Measurements from ENCODE around the gene COL23A1. TPM values are rescaled to one million over a fixed set of nuclear protein-coding genes. Genes with fewer than 3 reads are reported as not detected.

Gene COL23A1
- total RNA-seq, 1 experiment from 2014 or later: not detected

- POLR2A ChIA-PET (ENCODE audit: low non-redundant PET): no interaction called here
- BruUV-seq (replicated peaks): no TSS peak
- Histone ChIP-seq H3K9me3 (ENCODE audit: low read depth, low read length, poor library complexity, severe bottlenecking) (no peaks in the 10 kb centered on the region), H3K27ac (ENCODE audit: low read depth, low read length, poor library complexity, severe bottlenecking) (no peak overlapping the region), H3K36me3 (ENCODE audit: insufficient read depth, low read length, poor library complexity, severe bottlenecking) (no peaks in the 10 kb centered on the region), H3K27me3 (replicated peaks; ENCODE audit: insufficient read depth, low read depth, low read length, poor library complexity) (no peaks in the 10 kb centered on the region), H3K4me3 (ENCODE audit: low read depth, low read length, poor library complexity, severe bottlenecking) (no peak overlapping the region), H3K4me1 (ENCODE audit: insufficient read depth, low read length, poor library complexity, severe bottlenecking) (no peaks in the 10 kb centered on the region)
- CTCF ChIA-PET: no interaction called here
- DNase-seq (ENCODE audit: low spot score): no peak
- intact Hi-C loops (cut with micrococcal nuclease; ENCODE audit: unreplicated experiment): no loop called here
- TF ChIP-seq CTCF (conservative IDR thresholded peaks at IDR 0.05; ENCODE audit: low read depth, low read length) (no peak), EZH2 (IDR thresholded peaks at IDR 0.05; ENCODE audit: borderline replicate concordance, low read depth, low read length, poor library complexity, severe bottlenecking) (no peak)
These were observed 161.6 kb downstream of the COL23A1 start for GRCh38 chr5:178428341-178429155.

- no peak for DNase-seq (ENCODE audit: low spot score)
- ChIA-PET CTCF (interaction anchor here (0.6 kb wide), 1 partner anchor 316 kb away, joined by 3 read pairs; no protein-coding TSS in a partner anchor), POLR2A (ENCODE audit: low non-redundant PET) (no interaction called here)
- intact Hi-C loops (cut with micrococcal nuclease; ENCODE audit: unreplicated experiment): no loop called here
- no peak for TF ChIP-seq CTCF (conservative IDR thresholded peaks at IDR 0.05; ENCODE audit: low read depth, low read length)
- no peak for TF ChIP-seq EZH2 (IDR thresholded peaks at IDR 0.05; ENCODE audit: borderline replicate concordance, low read depth, low read length, poor library complexity, severe bottlenecking)
- BruUV-seq (replicated peaks): no TSS peak
- Histone ChIP-seq H3K27ac (ENCODE audit: low read depth, low read length, poor library complexity, severe bottlenecking) (no peak overlapping the region), H3K27me3 (replicated peaks; ENCODE audit: insufficient read depth, low read depth, low read length, poor library complexity) (no peaks in the 10 kb centered on the region), H3K36me3 (ENCODE audit: insufficient read depth, low read length, poor library complexity, severe bottlenecking) (no peaks in the 10 kb centered on the region), H3K4me3 (ENCODE audit: low read depth, low read length, poor library complexity, severe bottlenecking) (no peak overlapping the region), H3K4me1 (ENCODE audit: insufficient read depth, low read length, poor library complexity, severe bottlenecking) (no peaks in the 10 kb centered on the region), H3K9me3 (ENCODE audit: low read depth, low read length, poor library complexity, severe bottlenecking) (no peaks in the 10 kb centered on the region)
These were observed 162.5 kb downstream of the COL23A1 start for GRCh38 chr5:178427576-178428197.

- no peak overlapping the region for H3K4me3 ChIP-seq (ENCODE audit: low read depth, low read length, poor library complexity, severe bottlenecking)
- no peaks in the 10 kb centered on the region for H3K36me3 ChIP-seq (ENCODE audit: insufficient read depth, low read length, poor library complexity, severe bottlenecking)
- no peaks in the 10 kb centered on the region for H3K9me3 ChIP-seq (ENCODE audit: low read depth, low read length, poor library complexity, severe bottlenecking)
- intact Hi-C loops (cut with micrococcal nuclease; ENCODE audit: unreplicated experiment): no loop called here
- TF ChIP-seq CTCF (conservative IDR thresholded peaks at IDR 0.05; ENCODE audit: low read depth, low read length) (no peak), EZH2 (IDR thresholded peaks at IDR 0.05; ENCODE audit: borderline replicate concordance, low read depth, low read length, poor library complexity, severe bottlenecking) (no peak)
- H3K27me3 ChIP-seq (replicated peaks; ENCODE audit: insufficient read depth, low read depth, low read length, poor library complexity): no peaks in the 10 kb centered on the region
- H3K4me1 ChIP-seq (ENCODE audit: insufficient read depth, low read length, poor library complexity, severe bottlenecking): no peaks in the 10 kb centered on the region
- CTCF ChIA-PET: no interaction called here
- no TSS peak for BruUV-seq (replicated peaks)
- no peak overlapping the region for H3K27ac ChIP-seq (ENCODE audit: low read depth, low read length, poor library complexity, severe bottlenecking)
- POLR2A ChIA-PET (ENCODE audit: low non-redundant PET): no interaction called here
- no peak for DNase-seq (ENCODE audit: low spot score)
These were observed 163.7 kb downstream of the COL23A1 start for GRCh38 chr5:178426326-178427130.
